Chondrocyte (in vitro differentiated cells): ENCODE results near the gene CTNNA2. TPM values are rescaled to one million over a fixed set of nuclear protein-coding genes. Genes with fewer than 3 reads are reported as not detected.

Source experiments
- DNase-seq: peaks from one replicate; pipeline ENCODE4 v3.0.0; 2021; ENCODE audit warnings: mixed read lengths, low spot score
- H3K27ac Mint-ChIP-seq: one replicate; pipeline ENCODE4 v1.8.0; 2021; ENCODE audit warnings: mild to moderate bottlenecking, moderate library complexity, mixed read lengths; ENCODE audit not compliant: unreplicated experiment
- H3K27me3 Mint-ChIP-seq: 2 replicates; pipeline ENCODE4 v1.8.0; 2021; ENCODE audit warnings: low read depth, mixed read lengths
- H3K36me3 Mint-ChIP-seq: 2 replicates; pipeline ENCODE4 v1.8.0; 2021; ENCODE audit warnings: low read depth, mixed read lengths
- H3K4me1 Mint-ChIP-seq: 2 replicates; pipeline ENCODE4 v1.8.0; 2021; ENCODE audit warnings: low read depth, mild to moderate bottlenecking, mixed read lengths
- H3K4me3 Mint-ChIP-seq: one replicate; pipeline ENCODE4 v1.8.0; 2021; ENCODE audit warnings: mild to moderate bottlenecking, moderate library complexity, mixed read lengths; ENCODE audit not compliant: unreplicated experiment
- H3K9me3 Mint-ChIP-seq: 2 replicates; pipeline ENCODE4 v1.8.0; 2021; ENCODE audit warnings: low read depth, mixed read lengths
- total RNA-seq: library from RNA; stranded (reverse); gene quantifications from 3 replicates; pipeline ENCODE4 v1.2.1, GENCODE V29; 2021
- TF ChIP-seq, protein P1 (sequence below): fragments of 200-600 bp; sonication (generic); IDR thresholded peaks from 2 replicates; pipeline ENCODE4 v1.5.0; 2021; ENCODE audit warnings: antibody characterized with exemption, mild to moderate bottlenecking, moderate library complexity

Gene CTNNA2
- total RNA-seq, 1 donor from 2014 or later: not detected

DNA sequence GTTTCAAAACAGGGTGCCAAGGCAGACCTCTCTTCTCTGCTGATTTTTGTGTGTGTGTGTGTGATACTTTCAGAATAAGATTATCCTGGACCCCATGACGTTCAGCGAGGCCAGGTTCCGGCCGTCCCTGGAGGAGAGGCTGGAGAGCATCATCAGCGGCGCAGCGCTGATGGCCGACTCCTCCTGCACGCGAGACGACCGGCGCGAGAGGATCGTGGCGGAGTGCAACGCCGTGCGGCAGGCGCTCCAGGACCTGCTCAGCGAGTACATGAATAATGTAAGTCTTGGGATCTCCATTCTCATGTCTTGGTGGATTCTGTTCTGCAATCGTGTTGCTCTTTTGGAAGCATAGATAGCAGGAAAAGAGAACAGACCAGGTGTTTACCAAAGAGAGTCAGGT is 396.7 kb downstream of the CTNNA2 start:
- H3K27ac Mint-ChIP-seq: no peak overlapping the region
- no peaks in the 10 kb centered on the region for H3K36me3 Mint-ChIP-seq
- no peak overlapping the region for H3K4me3 Mint-ChIP-seq
- H3K9me3 Mint-ChIP-seq: no peaks in the 10 kb centered on the region
- TF ChIP-seq, protein P1, sequence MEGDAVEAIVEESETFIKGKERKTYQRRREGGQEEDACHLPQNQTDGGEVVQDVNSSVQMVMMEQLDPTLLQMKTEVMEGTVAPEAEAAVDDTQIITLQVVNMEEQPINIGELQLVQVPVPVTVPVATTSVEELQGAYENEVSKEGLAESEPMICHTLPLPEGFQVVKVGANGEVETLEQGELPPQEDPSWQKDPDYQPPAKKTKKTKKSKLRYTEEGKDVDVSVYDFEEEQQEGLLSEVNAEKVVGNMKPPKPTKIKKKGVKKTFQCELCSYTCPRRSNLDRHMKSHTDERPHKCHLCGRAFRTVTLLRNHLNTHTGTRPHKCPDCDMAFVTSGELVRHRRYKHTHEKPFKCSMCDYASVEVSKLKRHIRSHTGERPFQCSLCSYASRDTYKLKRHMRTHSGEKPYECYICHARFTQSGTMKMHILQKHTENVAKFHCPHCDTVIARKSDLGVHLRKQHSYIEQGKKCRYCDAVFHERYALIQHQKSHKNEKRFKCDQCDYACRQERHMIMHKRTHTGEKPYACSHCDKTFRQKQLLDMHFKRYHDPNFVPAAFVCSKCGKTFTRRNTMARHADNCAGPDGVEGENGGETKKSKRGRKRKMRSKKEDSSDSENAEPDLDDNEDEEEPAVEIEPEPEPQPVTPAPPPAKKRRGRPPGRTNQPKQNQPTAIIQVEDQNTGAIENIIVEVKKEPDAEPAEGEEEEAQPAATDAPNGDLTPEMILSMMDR: no peak
- H3K27me3 Mint-ChIP-seq: peaks cover 7% of the 10 kb centered on the region
- no peak for DNase-seq
- H3K4me1 Mint-ChIP-seq: no peaks in the 10 kb centered on the region

DNA sequence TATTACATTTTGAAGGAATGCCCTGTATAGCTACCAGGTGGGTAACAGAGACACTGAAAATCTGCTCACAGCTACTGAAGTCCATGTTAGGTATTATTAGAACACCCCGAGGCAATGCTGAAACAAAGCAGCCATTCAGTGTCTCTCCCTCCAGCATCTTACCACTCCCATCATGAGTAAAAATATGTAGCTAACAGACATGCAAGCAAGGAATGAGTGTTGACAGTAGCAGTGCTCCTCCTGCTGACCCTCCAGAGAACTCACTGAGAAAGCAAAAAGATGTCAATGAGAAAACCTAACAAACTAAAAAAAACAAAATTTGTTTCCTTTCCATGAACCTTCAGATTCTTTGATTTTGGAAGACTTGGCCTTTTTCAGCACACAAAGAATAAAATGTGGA is 397.8 kb downstream of the CTNNA2 start:
- DNase-seq: no peak
- no peaks in the 10 kb centered on the region for H3K4me1 Mint-ChIP-seq
- no peak overlapping the region for H3K4me3 Mint-ChIP-seq
- H3K27me3 Mint-ChIP-seq: peaks cover 7% of the 10 kb centered on the region
- no peaks in the 10 kb centered on the region for H3K36me3 Mint-ChIP-seq
- TF ChIP-seq, protein P1: no peak
- no peak overlapping the region for H3K27ac Mint-ChIP-seq
- H3K9me3 Mint-ChIP-seq: no peaks in the 10 kb centered on the region

DNA sequence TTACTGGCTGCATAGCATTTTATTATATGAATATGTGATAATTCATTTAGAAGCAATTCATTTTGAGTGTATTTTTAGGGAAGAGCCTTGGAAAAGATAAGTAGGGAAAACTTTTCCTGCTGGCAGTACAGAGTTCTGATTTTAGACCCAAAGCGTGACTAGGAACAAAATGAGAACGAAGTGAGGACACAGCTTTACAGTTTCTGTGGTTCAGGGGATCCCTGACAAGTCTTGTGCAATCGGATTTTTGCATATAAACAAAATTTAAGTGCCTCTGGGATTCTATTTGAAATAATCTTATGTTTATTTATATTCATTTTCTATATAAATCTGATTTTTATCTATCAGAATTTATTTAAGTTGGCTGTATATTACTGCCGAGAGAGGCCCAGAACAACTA is 402.6 kb downstream of the CTNNA2 start:
- no peak overlapping the region for H3K27ac Mint-ChIP-seq
- H3K4me3 Mint-ChIP-seq: no peak overlapping the region
- H3K9me3 Mint-ChIP-seq: no peaks in the 10 kb centered on the region
- H3K36me3 Mint-ChIP-seq: no peaks in the 10 kb centered on the region
- peaks cover 2% of the 10 kb centered on the region for H3K27me3 Mint-ChIP-seq
- H3K4me1 Mint-ChIP-seq: no peaks in the 10 kb centered on the region
- DNase-seq: no peak
- TF ChIP-seq, protein P1: no peak

DNA sequence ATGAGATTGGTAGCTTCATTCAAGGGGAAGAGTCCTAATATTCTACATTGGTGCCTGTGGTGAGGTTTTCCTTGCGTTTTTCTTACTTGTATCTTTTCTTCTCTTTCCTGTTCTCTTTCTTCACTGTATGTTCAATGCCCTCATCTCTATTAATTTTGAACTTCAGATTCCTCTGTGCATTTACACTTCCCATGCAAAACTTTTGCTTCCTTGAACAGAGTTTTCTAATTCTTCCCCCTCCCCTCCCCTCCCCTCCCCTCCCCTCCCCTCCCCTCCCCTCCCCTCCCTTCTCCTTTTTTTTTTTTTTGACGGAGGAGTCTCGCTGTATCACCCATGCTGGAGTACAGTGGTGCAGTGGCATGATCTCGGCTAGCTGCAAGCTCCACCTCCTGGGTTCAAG is 403.4 kb downstream of the CTNNA2 start:
- Mint-ChIP-seq H3K27ac (no peak overlapping the region), H3K27me3 (peaks cover under 1% of the 10 kb centered on the region), H3K4me3 (no peak overlapping the region), H3K36me3 (no peaks in the 10 kb centered on the region), H3K9me3 (no peaks in the 10 kb centered on the region), H3K4me1 (no peaks in the 10 kb centered on the region)
- TF ChIP-seq, protein P1: no peak
- no peak for DNase-seq

DNA sequence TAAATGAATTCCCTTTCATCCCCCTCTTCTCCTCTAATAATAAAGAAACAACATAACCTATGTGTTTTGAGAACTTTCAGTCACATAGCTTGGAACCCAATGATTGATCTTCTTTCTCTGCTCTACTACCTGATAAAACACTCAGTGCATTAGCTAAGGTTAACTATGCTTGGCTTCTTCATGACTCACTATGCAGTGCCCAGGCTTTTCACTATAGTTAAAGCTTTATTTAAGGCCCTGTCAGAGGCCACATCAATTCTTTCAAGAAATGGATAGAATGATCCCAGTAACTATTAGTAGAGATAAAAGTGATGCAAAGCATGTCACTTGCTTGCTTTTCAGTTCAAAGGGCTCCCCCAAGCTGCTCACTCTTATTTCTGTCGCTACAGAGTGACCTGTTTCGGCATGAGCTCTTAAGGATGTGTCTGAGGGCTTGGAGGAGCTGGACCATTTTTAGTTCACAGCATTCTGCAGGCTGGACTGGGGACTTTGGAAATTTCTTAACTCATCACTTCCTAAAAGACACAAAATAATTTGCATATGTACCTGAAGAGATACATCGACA is 407.7 kb downstream of the CTNNA2 start:
- Mint-ChIP-seq H3K9me3 (no peaks in the 10 kb centered on the region), H3K4me1 (no peaks in the 10 kb centered on the region), H3K27me3 (peaks cover 10% of the 10 kb centered on the region), H3K27ac (no peak overlapping the region), H3K4me3 (no peak overlapping the region), H3K36me3 (no peaks in the 10 kb centered on the region)
- TF ChIP-seq, protein P1: no peak
- DNase-seq: no peak
